Upper lobe of left lung (tissue), 6 donors: ENCODE results near the gene QKI. TPM values are rescaled to one million over a fixed set of nuclear protein-coding genes. Genes with fewer than 3 reads are reported as not detected.
A peak's percentile ranks its signal among the peaks of the same experiment; 100 is the strongest.

Source experiments
- ATAC-seq, 2 donors: fragments of 200-7000 bp; cut with Tn5 transposase; one replicate each; pipeline ENCODE4 v1.9.1; 2022; ENCODE audit warnings: mild to moderate bottlenecking in 2 of 2, moderate library complexity in 2 of 2; ENCODE audit not compliant: low FRiP score in 2 of 2
- DNase-seq, 2 donors: peaks; one replicate each; pipeline ENCODE4 v3.0.0-alpha.2; 2019 to 2020
- H3K27ac ChIP-seq, 4 donors: fragments of 200-600 bp; sonication (generic); one replicate each; pipeline ENCODE4 v1.5.1; 2016 to 2019
- H3K27me3 ChIP-seq, 4 donors: fragments of 200-600 bp; sonication (generic); one replicate each; pipeline ENCODE4 v1.5.1; 2017 to 2019
- H3K36me3 ChIP-seq, 4 donors: fragments of 200-600 bp; sonication (generic); one replicate each; pipeline ENCODE4 v1.5.1; 2016 to 2019
- H3K4me1 ChIP-seq, 4 donors: fragments of 200-600 bp; sonication (generic); one replicate each; pipeline ENCODE4 v1.5.1; 2018 to 2019
- H3K4me3 ChIP-seq, 4 donors: fragments of 200-600 bp; sonication (generic); one replicate each; pipeline ENCODE4 v1.5.1; 2017 to 2019; ENCODE audit warnings: mild to moderate bottlenecking in 2 of 4, moderate library complexity in 1 of 4
- H3K9me3 ChIP-seq, 4 donors: fragments of 200-600 bp; sonication (generic); one replicate each; pipeline ENCODE4 v1.5.1; 2018 to 2019
- CTCF ChIP-seq, 6 experiments: fragments of 450-650 bp in 4 of 6; fragments of 200-600 bp in 2 of 6; sonication (generic) in 2 of 6; IDR thresholded peaks; one replicate each; pipeline ENCODE4 v1.5.1; 2016 to 2019; ENCODE audit warnings: antibody characterized with exemption in 6 of 6
- EP300 ChIP-seq, 4 donors: sonication (generic); formaldehyde crosslinking; IDR thresholded peaks; one replicate each; pipeline ENCODE4 v1.5.1; 2017; ENCODE audit warnings: antibody characterized with exemption in 4 of 4, control low read depth in 2 of 4
- POLR2A ChIP-seq, 4 donors: fragments of 450-650 bp; IDR thresholded peaks; one replicate each; pipeline ENCODE4 v1.5.1; 2016 to 2017; ENCODE audit warnings: antibody characterized with exemption in 4 of 4, mild to moderate bottlenecking in 2 of 4
- POLR2AphosphoS5 ChIP-seq, 2 donors: sonication (generic); formaldehyde crosslinking; IDR thresholded peaks; one replicate each; pipeline ENCODE4 v1.5.1; 2017; ENCODE audit warnings: antibody characterized with exemption in 2 of 2
- WGBS, 2 donors: methylation state at CpG; one replicate each; pipeline ENCODE4 v1.1.5; 2017 to 2018; 5-methylcytosine and 5-hydroxymethylcytosine counted together
- total RNA-seq, 6 donors: library from RNA; depleted of rRNA in 4 of 6; stranded (reverse); fragments of >200 nt in 4 of 6; gene quantifications; one replicate each; pipeline versions ENCODE4 v1.1.0 to v1.2.1, GENCODE V29; 2016 to 2021
- donor health status: DM: no; HTN: no; CAD: no; lungs with moderate emphysema.
- donor health status: DM: no; HTN: yes; CAD: no; lungs with severe emphysema.

Gene QKI
- total RNA-seq, 6 donors from 2014 or later: 181 to 273 (median 226) TPM

GRCh38 chr6:163408352-163408991 lies 6.0 kb upstream of the QKI start:
- WGBS, 2 donors: 77 to 82% methylated on average over 9 of the region's 9 CpGs
- no peaks in the 10 kb centered on the region for H3K36me3 ChIP-seq
- no peak for ATAC-seq
- no peak overlapping the region for H3K4me3 ChIP-seq
- no peaks in the 10 kb centered on the region for H3K9me3 ChIP-seq
- no peak overlapping the region for H3K27ac ChIP-seq
- no peaks in the 10 kb centered on the region for H3K27me3 ChIP-seq
- TF ChIP-seq POLR2A (IDR thresholded peaks at IDR 0.05) (no peak), EP300 (IDR thresholded peaks at IDR 0.05) (no peak), POLR2AphosphoS5 (IDR thresholded peaks at IDR 0.05) (no peak)
- DNase-seq: no peak
- H3K4me1 ChIP-seq: peaks cover 33 to 47% (median 42%) of the 10 kb centered on the region in 4 donors

- Histone ChIP-seq H3K27me3 (no peaks in the 10 kb centered on the region), H3K4me3 (no peak overlapping the region), H3K27ac (no peak overlapping the region), H3K36me3 (no peaks in the 10 kb centered on the region), H3K4me1 (peaks cover 30 to 40% (median 35%) of the 10 kb centered on the region in 4 donors), H3K9me3 (no peaks in the 10 kb centered on the region)
- ATAC-seq: no peak
- WGBS, 2 donors: 94 to 96% methylated on average over 12 of the region's 12 CpGs
- TF ChIP-seq POLR2AphosphoS5 (IDR thresholded peaks at IDR 0.05): no peak
- DNase-seq: no peak
These were observed 4.8 kb upstream of the QKI start for GRCh38 chr6:163409712-163410111.

GRCh38 chr6:163412341-163412740 lies 2.2 kb upstream of the QKI start:
- Histone ChIP-seq H3K27ac (peak overlapping the region; percentile 97 to 100 (median 100)), H3K4me3 (peak overlapping the region in 3 of 4 donors; percentile 66 to 93 (median 87)), H3K4me1 (peaks cover 6 to 14% (median 11%) of the 10 kb centered on the region in 4 donors), H3K36me3 (no peaks in the 10 kb centered on the region), H3K27me3 (no peaks in the 10 kb centered on the region), H3K9me3 (no peaks in the 10 kb centered on the region)
- no peak for DNase-seq
- TF ChIP-seq CTCF (IDR thresholded peaks at IDR 0.05): no peak
- no peak for TF ChIP-seq POLR2AphosphoS5 (IDR thresholded peaks at IDR 0.05)
- no peak for TF ChIP-seq POLR2A (IDR thresholded peaks at IDR 0.05)
- TF ChIP-seq EP300 (IDR thresholded peaks at IDR 0.05): no peak
- 17 to 19% methylated on average over 1 of the region's 1 CpG for WGBS, 2 donors
- no peak for ATAC-seq

- Histone ChIP-seq H3K4me3 (peak overlapping the region; percentile 66 to 93 (median 86)), H3K27ac (peak overlapping the region; percentile 97 to 100 (median 100)), H3K4me1 (peaks cover 6 to 12% (median 7%) of the 10 kb centered on the region in 4 donors), H3K9me3 (no peaks in the 10 kb centered on the region), H3K36me3 (no peaks in the 10 kb centered on the region), H3K27me3 (no peaks in the 10 kb centered on the region)
- DNase-seq (no peak), ATAC-seq (no peak)
- WGBS, 2 donors: 5% methylated on average over 14 of the region's 14 CpGs
- TF ChIP-seq EP300 (IDR thresholded peaks at IDR 0.05): no peak
- no peak for TF ChIP-seq POLR2A (IDR thresholded peaks at IDR 0.05)
- TF ChIP-seq CTCF (IDR thresholded peaks at IDR 0.05): no peak
- no peak for TF ChIP-seq POLR2AphosphoS5 (IDR thresholded peaks at IDR 0.05)
These were observed 1.6 kb upstream of the QKI start for GRCh38 chr6:163412801-163413344.

GRCh38 chr6:163413345-163414116 lies 987 bp upstream of the QKI start:
- WGBS, 2 donors: 0% methylated on average over 36 to 56 of the region's 109 CpGs
- ATAC-seq (peak; percentile 94 to 95), DNase-seq (peak; percentile 90 to 98)
- Histone ChIP-seq H3K27me3 (no peaks in the 10 kb centered on the region), H3K4me3 (peak overlapping the region; percentile 66 to 93 (median 86)), H3K4me1 (peaks cover 8 to 19% (median 9%) of the 10 kb centered on the region in 4 donors), H3K9me3 (no peaks in the 10 kb centered on the region), H3K27ac (peak overlapping the region; percentile 97 to 100 (median 100)), H3K36me3 (no peaks in the 10 kb centered on the region)
- TF ChIP-seq POLR2A (IDR thresholded peaks at IDR 0.05) (peak in 3 of 4 donors; percentile 57 to 85 (median 79)), CTCF (IDR thresholded peaks at IDR 0.05) (peak in 3 of 6 experiments; percentile 5 to 17 (median 6)), POLR2AphosphoS5 (IDR thresholded peaks at IDR 0.05) (peak; percentile 46 to 90), EP300 (IDR thresholded peaks at IDR 0.05) (peak in 1 of 4 donors; percentile 36)
